GM18909 (cell line): ENCODE data around the gene ETNK2.

Experiments used
- ATAC-seq: cut with Tn5 transposase; IDR thresholded peaks from one replicate; pipeline ENCODE4 v1.9.1; 2021; ENCODE audit warnings: mild to moderate bottlenecking; ENCODE audit not compliant: unreplicated experiment, poor library complexity

Gene ETNK2

DNA sequence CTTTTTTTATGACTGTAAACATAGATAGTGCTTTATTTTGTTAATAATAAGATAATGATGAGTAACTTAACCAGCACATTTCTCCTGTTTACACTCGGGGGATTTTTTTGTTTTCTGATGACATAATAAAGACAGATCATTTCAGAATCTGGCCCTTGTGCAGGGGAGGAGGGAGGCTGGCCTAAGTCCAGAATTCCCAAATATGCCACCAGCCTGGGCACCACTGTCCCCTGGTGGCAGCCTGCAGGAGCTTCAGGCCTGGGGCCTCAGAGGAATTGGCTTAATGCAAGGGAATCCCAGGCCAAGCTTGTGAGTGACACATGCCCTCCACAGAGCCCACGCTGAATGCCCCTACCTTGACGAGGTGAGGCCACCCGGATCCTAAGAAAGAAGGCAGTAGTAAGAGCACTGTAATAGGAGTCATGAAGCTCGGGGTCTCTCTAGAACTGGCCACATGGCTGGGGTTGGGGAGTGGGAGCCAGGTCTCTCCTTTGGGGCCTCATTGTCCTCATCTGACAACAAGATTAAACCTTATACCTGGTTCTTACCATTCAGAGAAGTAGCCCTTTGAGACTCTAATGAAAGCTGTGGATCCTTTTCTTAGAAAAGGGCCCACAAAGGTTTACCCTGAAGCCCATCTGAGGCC, 24.1 kb downstream of the ETNK2 start:
- no peak for ATAC-seq

DNA sequence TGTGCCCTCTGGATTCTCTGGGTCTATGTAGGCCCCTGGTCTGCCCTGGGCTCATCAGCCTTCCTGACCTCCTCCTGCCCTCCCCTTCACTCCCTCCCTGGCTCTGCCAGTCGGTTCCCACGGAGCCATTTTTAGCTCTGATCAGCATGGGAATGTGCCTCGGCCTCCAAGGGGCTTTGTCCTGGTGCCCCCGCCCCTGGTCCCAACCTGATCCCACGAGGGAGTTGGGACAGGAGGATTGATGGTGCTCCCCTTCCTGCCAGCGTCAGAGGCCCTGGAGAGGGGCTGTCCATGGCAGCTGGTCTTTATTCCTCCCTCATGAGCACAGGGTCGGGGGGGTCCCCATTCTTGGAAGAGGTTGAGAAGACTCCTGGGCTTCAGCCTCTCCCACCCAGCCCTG, 24.9 kb downstream of the ETNK2 start:
- no peak for ATAC-seq

DNA sequence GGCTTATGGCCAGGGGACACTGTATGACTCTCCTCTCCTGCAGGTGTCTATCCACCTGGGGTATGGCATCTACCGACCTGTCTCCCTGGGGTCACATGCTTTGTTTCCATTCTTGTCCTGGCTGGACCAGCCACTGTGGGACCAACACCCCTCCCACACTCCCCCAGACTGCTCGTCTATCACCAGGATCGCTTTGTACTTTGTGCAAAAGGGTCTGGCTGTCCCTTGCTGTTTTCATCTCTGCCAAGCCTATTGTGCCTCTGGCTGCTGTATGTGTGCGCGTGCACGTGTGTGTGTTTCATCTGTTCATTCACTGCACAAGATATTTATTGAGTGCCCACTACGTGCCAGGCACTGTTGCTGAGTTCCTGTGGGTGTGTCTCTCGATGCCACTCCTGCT, 25.5 kb downstream of the ETNK2 start:
- ATAC-seq: no peak

DNA sequence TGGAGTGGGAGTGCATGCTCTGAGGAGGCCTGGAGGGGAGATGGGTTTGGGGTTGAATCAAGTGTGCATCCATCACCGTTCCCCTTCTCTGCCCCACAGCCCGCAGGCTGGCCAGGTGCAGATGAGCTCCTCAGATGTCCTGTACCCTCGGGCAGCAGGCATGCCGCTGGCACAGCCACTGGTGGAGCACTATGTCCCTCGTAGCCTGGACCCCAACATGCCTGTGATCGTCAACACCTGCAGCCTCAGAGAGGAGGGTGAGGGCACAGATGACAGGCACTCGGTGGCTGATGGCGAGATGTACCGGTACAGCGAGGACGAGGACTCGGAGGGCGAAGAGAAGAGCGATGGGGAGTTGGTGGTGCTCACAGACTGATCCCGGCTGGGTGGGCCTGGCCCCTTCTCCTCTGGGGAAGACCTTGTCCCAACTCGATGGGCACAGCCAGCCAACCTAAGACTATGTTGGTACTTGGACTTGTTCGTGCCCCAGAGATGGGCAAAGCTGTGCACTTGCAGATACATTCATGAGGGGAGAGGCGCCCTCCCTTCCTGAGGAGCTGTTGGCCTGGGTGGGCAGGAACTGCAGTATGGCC, 26.0 kb downstream of the ETNK2 start:
- no peak for ATAC-seq

DNA sequence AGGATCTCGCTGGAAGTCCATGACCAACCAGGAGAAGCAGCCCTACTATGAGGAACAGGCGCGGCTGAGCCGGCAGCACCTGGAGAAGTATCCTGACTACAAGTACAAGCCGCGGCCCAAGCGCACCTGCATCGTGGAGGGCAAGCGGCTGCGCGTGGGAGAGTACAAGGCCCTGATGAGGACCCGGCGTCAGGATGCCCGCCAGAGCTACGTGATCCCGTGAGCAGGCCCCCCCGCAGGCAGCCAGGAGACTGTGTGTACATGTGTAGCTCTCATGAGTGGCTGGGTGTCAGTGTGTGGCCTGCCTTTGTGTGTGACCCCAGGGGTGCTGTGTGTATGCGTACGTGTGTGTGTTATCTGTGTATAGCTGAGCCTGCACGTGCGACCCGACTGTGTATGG, 27.2 kb downstream of the ETNK2 start:
- ATAC-seq: no peak

DNA sequence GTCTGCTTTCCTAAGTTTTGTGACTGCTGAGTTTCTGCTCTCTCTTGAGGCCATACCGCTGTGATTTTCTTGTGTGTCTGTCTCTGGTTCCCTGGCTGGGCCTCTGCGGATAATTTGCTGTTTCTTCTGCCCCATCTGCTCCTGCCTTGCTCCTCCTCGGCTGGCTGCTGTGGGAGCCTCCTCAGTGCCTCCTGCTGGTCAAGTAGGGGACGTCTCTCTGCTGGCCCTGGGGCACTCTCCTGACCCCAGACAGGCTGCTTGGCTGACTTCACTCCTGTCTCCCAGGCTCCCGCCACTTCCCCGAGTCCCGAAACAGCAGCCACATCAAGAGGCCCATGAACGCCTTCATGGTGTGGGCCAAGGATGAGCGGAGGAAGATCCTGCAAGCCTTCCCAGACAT, 28.5 kb downstream of the ETNK2 start:
- ATAC-seq: no peak

DNA sequence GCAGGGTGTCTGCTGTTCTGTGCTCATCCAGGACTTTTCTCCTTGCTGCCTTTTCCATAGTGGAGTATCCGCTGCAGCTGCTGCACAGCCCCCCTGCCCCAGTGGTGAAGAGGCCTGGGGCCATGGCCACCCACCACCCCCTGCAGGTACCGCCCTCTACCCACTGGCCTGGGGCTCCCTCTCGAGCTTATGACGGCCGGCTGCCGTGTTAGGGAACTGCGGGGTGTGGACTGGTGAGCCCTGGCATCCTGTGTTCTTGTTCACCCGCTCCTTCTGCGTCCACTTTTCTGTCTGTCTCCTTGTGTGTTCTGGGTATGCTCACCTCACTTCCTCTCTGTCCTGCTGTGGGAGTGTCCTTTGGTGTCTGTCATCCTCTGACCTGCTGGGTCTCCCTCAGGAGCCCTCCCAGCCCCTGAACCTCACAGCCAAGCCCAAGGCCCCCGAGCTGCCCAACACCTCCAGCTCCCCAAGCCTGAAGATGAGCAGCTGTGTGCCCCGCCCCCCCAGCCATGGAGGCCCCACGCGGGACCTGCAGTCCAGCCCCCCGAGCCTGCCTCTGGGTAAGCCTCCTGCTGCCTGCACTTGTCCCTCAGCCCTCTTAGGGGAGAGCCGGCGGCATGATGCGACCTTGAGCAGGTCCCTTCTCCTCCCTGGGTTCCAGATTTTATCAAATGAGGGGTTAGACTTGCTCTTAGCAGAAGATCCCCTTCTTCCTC, 29.8 kb downstream of the ETNK2 start:
- no peak for ATAC-seq

DNA sequence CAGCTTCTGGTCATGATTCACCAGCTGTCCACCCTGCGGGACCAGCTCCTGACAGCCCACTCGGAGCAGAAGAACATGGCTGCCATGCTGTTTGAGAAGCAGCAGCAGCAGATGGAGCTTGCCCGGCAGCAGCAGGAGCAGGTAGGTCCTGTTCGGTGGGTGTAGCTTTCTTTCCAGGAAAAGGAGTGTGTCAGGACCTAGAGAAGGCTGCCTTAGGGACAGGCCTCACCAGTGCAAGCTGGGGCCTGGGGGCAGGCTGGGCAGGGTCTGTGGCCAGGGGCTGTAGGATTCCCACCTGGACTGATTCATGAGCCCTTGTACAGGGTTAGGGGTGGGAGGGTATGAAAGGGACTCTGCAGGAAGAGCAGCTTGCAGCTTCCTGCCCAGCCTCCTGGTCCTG, 35.3 kb downstream of the ETNK2 start:
- no peak for ATAC-seq

DNA sequence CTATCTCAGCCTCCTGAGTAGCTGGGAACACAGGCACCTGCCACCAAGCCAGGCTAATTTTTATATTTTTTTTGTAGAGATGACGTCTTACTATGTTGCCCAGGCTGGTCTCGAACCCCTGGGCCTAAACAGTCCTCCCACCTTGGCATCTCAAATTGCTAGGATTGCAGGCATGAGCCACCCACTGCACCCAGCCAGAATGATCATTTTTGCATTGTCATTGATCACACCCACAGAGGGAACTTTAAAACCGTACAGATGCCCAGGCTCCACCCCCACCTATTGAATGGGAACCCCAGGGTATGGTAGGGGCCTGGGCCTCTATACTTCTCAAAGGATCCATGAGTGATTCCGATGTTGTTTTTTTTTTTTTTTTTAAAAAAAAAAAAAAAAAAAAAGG, 36.7 kb downstream of the ETNK2 start:
- no peak for ATAC-seq

DNA sequence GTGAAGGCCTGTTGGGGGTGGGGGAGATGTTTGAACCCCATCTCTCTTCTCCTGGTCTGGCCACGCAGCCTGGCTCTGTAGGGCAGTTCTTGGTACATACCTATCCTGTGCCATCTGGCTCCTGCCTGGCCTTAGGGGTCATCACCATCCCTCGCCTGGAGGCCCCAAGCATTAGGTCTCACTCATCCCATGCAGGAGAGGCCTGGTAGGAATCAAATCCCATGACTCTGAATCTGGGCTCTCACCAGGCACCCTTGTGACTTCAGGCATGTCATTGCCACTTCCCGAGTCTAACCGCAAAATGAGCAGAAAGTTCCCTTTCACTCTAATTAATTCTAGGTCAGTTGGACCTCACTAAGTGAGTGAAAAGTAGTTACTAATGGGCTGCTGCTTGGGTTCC, 37.2 kb downstream of the ETNK2 start:
- ATAC-seq: no peak

DNA sequence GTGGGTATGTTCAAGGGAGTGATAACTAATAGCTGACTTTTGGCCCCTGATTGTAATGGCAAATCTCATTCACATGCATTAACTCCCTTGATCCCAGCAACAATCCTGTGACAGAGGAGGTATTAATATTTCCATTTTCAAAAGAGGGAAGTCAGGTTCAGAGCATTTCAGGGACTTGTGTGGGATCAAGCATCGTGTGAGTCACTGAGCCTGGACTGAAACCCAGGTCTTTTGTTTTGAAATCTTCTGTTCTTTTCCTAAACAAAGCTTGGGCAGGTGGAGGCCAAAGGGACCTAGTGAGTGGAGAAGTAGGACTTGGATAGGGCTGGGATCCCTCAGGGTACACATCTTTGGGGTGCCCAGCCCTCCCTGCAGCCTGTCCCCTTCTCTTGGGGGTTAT, 37.9 kb downstream of the ETNK2 start:
- no peak for ATAC-seq

DNA sequence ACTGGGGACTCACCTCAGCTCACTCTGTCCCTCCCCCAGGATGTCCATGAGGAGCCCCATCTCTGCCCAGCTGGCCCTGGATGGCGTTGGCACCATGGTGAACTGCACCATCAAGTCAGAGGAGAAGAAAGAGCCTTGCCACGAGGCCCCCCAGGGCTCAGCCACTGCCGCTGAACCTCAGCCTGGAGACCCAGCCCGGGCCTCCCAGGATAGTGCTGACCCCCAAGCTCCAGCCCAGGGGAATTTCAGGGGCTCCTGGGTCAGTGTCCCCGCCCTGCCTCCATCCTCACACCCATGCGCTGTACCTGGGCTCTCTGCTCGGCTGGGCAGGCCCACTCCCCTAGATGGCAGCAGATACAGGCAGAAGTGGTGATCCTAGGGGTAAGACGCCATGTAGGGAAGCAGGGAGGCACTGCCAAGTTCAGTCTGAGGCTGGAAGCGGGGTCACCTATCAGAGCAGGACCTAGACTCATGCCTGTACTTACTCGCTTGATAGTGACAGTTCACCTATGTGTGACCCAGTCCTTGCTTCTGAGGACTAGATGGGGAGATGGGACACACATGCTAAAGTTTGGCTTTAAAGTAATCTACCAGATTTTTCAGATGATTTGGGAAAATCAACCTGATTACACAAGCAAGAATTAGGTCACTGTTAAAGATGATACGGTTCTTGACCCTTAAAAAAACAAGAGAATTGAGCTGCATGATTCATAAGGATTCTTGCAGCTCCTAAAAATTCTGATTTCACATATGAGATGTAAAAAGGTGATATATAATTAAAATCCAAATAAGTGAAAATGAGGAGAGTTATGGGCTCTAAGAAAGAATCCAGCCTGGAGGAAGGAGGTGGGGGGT, 38.7 kb downstream of the ETNK2 start:
- no peak for ATAC-seq

DNA sequence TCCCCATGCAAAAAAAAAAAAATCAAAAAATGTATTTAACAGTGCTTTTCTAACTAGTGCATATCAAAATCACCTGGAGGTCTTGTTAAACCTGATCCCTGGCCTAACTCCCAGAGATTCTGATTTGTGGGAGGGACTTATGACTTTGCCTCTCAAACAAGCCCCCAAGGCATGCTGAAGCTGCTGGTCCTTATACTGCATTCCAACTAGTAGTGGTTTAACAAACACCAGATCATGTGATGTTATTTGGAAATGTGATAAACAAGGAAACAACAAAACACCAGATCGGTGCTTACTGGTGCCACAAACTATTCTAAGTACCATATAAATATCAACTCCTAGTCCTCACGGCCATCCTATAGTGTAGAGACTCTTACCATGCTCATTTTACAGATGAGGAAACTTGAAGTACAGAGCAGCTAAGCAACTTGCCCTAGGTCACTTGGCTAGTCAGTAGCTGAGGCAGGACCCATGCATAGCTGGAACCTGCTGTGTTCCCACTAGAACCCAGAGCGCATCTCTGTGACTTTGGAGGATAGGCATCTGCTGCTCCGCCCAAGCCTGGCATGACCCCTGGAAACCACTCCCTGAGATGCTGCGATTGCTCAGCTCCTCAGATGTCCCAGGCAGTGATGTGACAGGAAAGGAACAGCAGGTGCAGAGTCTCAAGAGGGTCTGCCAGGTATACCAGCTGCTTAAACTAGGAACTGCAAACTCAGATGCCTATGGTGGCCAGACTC, 40.8 kb downstream of the ETNK2 start:
- ATAC-seq: no peak

DNA sequence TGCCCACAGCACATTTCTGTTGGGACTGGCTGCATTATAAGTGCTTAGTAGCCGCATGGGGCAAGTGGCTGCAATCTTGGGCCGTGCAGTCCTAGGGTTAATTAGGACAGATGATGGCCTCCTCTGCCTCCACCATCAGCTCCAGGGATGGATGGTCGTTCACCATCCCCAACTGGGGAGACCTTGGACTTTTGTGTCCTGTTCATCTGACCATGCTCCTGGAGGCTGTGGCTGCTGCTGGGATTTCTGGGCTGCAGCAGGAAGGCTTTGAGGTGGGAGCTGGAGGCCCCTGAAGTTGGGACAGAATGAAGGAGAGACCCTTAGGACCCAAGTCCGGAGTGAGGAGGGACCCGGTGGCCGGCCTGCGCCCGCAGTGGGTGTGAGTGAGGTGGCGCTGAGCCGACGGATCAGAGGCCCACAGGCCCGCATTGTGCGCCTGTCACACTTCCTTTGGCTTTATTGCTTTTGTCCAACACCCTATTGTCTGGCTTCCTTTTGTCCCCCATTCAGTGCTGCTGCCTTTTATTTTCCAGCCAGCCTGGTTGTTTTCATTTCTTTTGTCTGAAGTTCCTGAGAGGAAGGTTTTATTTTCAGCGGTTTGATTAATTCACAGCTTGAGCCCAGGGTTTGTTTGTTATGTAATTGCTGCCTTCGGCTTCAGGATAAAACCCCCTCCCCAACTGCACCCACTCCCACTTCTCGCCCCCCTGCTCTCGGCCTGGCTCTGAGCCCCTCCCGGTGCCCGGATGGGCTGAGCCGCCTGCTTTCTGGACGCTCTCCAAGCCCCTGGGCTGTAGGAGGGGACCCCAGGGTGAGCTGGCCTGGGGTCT, 43.3 kb downstream of the ETNK2 start:
- no peak for ATAC-seq

DNA sequence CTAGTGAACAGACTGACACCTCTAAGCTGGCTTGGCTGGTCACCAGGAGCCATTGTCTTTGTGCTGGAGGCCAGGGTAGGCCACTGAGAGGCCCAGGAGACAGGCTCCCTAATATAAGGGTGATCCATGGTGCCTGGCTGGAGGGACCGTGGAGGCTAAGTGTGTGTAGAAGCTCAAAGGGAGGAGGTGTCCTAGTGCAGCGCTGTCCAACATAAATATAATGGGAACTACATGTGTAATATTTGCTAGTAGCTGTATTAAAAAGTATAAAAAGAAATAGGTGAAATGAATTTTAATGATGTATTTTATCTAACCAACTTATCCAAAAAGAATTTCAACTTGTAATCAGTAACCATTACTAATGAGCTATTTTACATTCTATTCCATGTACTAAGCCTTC, 44.0 kb downstream of the ETNK2 start:
- ATAC-seq: no peak

DNA sequence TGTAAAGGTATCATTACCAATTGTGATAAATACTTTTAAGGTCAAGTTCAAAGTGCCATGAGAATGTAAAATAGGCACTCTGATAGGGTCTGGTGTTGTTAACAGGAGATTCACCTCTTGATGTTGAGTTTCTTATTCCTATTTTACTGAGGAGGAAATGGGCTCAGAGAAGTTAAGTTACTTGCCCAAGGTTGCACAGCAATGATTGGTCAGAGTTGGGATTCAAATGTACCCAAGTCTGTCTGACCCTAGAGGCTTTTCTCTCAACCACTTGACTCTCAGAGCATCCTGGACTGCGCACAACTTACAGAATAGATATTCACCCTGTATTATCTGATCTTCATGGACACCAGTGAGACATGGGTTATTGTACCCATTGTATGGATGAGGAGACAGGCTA, 45.0 kb downstream of the ETNK2 start:
- no peak for ATAC-seq

DNA sequence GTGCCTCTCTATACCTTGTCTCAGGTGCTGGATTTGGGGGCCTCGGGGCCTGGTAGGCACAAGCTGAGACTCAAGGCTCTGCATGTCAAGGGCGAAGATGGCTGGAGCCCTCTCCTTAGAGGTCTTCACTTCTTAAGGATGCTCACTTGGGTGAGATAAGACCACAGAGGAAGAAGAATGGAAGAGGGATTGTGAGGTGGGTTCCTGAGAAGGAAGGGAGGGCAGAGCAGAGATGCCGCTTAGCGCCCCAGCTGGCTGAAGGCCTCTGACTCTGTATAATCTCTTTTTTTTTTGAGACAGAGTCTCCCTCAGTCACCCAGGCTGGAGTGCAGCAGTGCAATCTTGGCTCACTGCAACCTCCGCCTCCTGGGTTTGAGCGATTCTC, 46.7 kb downstream of the ETNK2 start:
- no peak for ATAC-seq

DNA sequence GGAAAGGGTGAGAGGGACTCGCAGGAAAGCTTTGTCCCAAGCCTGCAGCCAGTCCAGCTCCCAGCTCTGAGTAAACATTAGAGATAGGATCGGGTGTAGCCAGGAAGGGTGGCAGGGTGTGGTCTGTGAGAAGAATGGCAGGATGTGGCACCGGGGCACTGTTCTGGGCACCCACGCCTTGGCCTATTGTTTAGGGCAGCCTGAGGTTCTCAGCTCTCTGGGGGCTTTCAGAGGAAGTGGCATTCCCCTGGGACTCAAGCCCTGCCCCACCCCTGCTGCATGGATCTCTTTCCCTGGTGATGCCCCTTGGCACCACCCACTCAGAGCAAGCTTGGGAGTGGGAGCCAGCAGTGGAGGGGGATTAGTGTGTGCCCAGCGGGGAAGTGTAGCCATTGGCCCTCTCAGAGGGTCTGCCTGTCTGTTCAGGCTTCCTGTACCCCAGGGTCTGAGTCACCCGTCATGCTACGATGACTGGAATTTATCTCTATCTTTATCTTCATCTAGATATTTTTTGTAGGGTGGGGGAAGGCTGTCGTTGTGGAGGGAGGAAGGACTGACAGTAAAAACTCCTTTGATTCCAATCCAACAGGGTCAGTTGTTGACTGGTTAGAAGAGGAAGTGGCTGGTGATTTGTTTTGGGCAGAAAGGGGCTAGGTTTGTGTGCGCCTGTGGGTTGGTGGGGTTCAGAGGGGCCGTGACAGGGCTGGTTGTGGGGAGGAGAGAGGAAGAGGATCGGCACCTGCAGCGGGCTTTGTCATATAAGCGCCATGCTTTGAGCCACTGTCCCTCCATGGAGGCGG, 47.3 kb downstream of the ETNK2 start:
- no peak for ATAC-seq

DNA sequence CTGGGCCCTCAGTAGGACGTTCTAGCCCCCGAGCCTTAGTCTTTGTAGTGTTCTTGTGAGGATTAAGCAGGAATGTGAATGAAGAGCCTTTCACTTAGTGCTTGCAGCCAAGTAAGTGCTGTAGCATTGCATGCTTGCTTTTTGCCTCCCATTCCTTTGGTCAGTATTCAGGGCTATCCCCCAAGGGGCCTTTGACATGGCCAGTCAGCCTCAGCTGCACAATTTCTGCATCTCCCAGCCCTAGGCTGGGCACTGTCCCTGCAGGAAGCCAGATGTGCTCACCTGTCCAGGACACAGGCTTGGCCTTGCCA, 48.5 kb downstream of the ETNK2 start:
- no peak for ATAC-seq
